HCT116 (cell line): Measurements from ENCODE around the gene SPATS1. TPM values are rescaled to one million over a fixed set of nuclear protein-coding genes. Genes with fewer than 3 reads are reported as not detected.

Experiments used
- ATAC-seq: fragments of 200-7000 bp; cut with Tn5 transposase; 2 replicates; pipeline ENCODE4 v1.9.1; 2020; ENCODE audit warnings: mild to moderate bottlenecking, moderate library complexity
- BruUV-seq: library from RNA; stranded (reverse); fragments of 400-500 nt; replicated peaks from 2 replicates; lab custom pipeline; 2021; lab: Mats Ljungman, UMichigan
- CTCF ChIA-PET: fragments of 300-600 bp; sonication (Branson Sonifier 250); formaldehyde crosslinking; loops from one replicate; lab custom pipeline; 2021; ENCODE audit warnings: antibody characterized with exemption; lab: Charles Lee
- POLR2A ChIA-PET: fragments of 300-600, 350-600 bp; sonication (Branson Sonifier 250); formaldehyde crosslinking; loops from one replicate; lab custom pipeline; 2021; ENCODE audit warnings: antibody characterized with exemption; lab: Charles Lee
- RAD21 ChIA-PET, 2 experiments: fragments of 300-600 bp; sonication (Branson Sonifier 250); formaldehyde crosslinking; loops; one replicate each; lab custom pipeline; 2023; ENCODE audit warnings: low total read pairs in 2 of 2; ENCODE audit not compliant: uncharacterized antibody in 2 of 2, unreplicated experiment in 2 of 2, low non-redundant PET in 1 of 2; lab: Charles Lee
- DNase-seq: peaks from one replicate; pipeline ENCODE4 v3.0.0-alpha.2; 2010; ENCODE audit warnings: low read depth, low spot score
- H2AFZ ChIP-seq: fragments of 200-600 bp; shearing (Covaris generic), sonication (generic); 2 replicates; pipeline ENCODE4 v1.6.1; 2017; ENCODE audit warnings: low read depth, mixed run types, mixed read lengths, antibody characterized with exemption, low read length; ENCODE audit not compliant: poor library complexity, severe bottlenecking
- H3K27ac ChIP-seq: 2 replicates; pipeline ENCODE4 v1.5.1; 2012; ENCODE audit warnings: low read depth, low read length
- H3K27me3 ChIP-seq: fragments of 200-600 bp; sonication (generic); 2 replicates; pipeline ENCODE4 v1.6.1; 2016; ENCODE audit warnings: mixed run types, low read length, mixed read lengths; ENCODE audit not compliant: insufficient read depth
- H3K36me3 ChIP-seq, 2 experiments: fragments of 200-500 bp in 1 of 2; fragments of 200-600 bp in 1 of 2; sonication (Bioruptor generic) in 1 of 2; sonication (generic) in 1 of 2; 2 replicates each; pipeline versions ENCODE4 v1.5.1 to v1.6.1; 2014 to 2016; ENCODE audit warnings: low read length in 2 of 2, inconsistent platforms in 1 of 2, mixed read lengths in 1 of 2, mixed run types in 1 of 2; ENCODE audit not compliant: insufficient read depth in 2 of 2, control insufficient read depth in 1 of 2
- H3K4me1 ChIP-seq, 2 experiments: fragments of 200-600 bp in 1 of 2; sonication (generic) in 1 of 2; 2 replicates each; pipeline versions ENCODE4 v1.5.1 to v1.6.1; 2012 to 2017; ENCODE audit warnings: low read length in 2 of 2, inconsistent platforms in 1 of 2, mild to moderate bottlenecking in 1 of 2, mixed read lengths in 1 of 2, mixed run types in 1 of 2, moderate library complexity in 1 of 2; ENCODE audit not compliant: insufficient read depth in 2 of 2, control insufficient read depth in 1 of 2
- H3K4me2 ChIP-seq: fragments of 200-600 bp; sonication (generic); 2 replicates; pipeline ENCODE4 v1.6.1; 2017; ENCODE audit warnings: mixed run types, low read length, mixed read lengths
- H3K4me3 ChIP-seq, 2 experiments: fragments of 200-600 bp in 1 of 2; sonication (generic) in 1 of 2; replicated peaks in 1 of 2; 2 replicates each; pipeline ENCODE4 v1.5.1; 2011 to 2016; ENCODE audit warnings: low read length in 2 of 2, control low read depth in 1 of 2, low read depth in 1 of 2, mild to moderate bottlenecking in 1 of 2, mixed read lengths in 1 of 2, mixed run types in 1 of 2
- H3K79me2 ChIP-seq: fragments of 200-600 bp; sonication (generic); 2 replicates; pipeline ENCODE4 v1.6.1; 2017; ENCODE audit warnings: mild to moderate bottlenecking, mixed run types, low read length, moderate library complexity, mixed read lengths; ENCODE audit not compliant: insufficient read depth
- H3K9ac ChIP-seq: fragments of 200-600 bp; sonication (generic); 2 replicates; pipeline ENCODE4 v1.6.1; 2016; ENCODE audit warnings: low read length, mixed read lengths
- H3K9me2 ChIP-seq: fragments of 200-600 bp; sonication (generic), shearing (Covaris generic); 2 replicates; pipeline ENCODE4 v1.6.1; 2017; ENCODE audit warnings: mixed run types, mild to moderate bottlenecking, moderate library complexity; ENCODE audit not compliant: insufficient read depth
- H3K9me3 ChIP-seq, 2 experiments: fragments of 200-500 bp in 1 of 2; fragments of 200-600 bp in 1 of 2; sonication (Bioruptor generic) in 1 of 2; sonication (generic) in 1 of 2; 2 replicates each; pipeline ENCODE4 v1.6.1; 2014 to 2017; ENCODE audit warnings: low read length in 2 of 2, mixed read lengths in 2 of 2, inconsistent platforms in 1 of 2, low read depth in 1 of 2, mild to moderate bottlenecking in 1 of 2, mixed run types in 1 of 2, moderate library complexity in 1 of 2; ENCODE audit not compliant: control insufficient read depth in 1 of 2, insufficient read depth in 1 of 2
- H4K20me1 ChIP-seq: fragments of 200-600 bp; sonication (generic), shearing (Covaris generic); 2 replicates; pipeline ENCODE4 v1.6.1; 2017; ENCODE audit warnings: mixed run types, mild to moderate bottlenecking, moderate library complexity; ENCODE audit not compliant: insufficient read depth
- ATF3 ChIP-seq: IDR thresholded peaks from 2 replicates; pipeline ENCODE4 v1.6.1; 2012
- CEBPB ChIP-seq: IDR thresholded peaks from 2 replicates; pipeline ENCODE4 v1.6.1; 2012; ENCODE audit warnings: low read depth
- EGR1 ChIP-seq: IDR thresholded peaks from 2 replicates; pipeline ENCODE4 v1.6.1; 2012; ENCODE audit warnings: low read depth
- EZH2 ChIP-seq: fragments of 200-600 bp; sonication (generic); IDR thresholded peaks from 2 replicates; pipeline ENCODE4 v1.6.1; 2017; ENCODE audit warnings: antibody characterized with exemption, mixed run types
- EZH2phosphoT487 ChIP-seq: fragments of 200-600 bp; IDR thresholded peaks from 2 replicates; pipeline ENCODE4 v1.6.1; 2018; ENCODE audit warnings: antibody characterized with exemption, borderline replicate concordance
- FOSL1 ChIP-seq: IDR thresholded peaks from 2 replicates; pipeline ENCODE4 v1.6.1; 2012; ENCODE audit warnings: low read depth
- JUND ChIP-seq: IDR thresholded peaks from 2 replicates; pipeline ENCODE4 v1.6.1; 2012
- MAX ChIP-seq: IDR thresholded peaks from 2 replicates; pipeline ENCODE4 v1.6.1; 2012
- POLR2A ChIP-seq: IDR thresholded peaks from 2 replicates; pipeline ENCODE4 v1.7.0; 2011; ENCODE audit warnings: borderline replicate concordance; ENCODE audit not compliant: insufficient read depth, insufficient read length; ENCODE audit errors: extremely low read depth
- POLR2AphosphoS5 ChIP-seq: IDR thresholded peaks from 2 replicates; pipeline ENCODE4 v1.6.1; 2011; ENCODE audit warnings: mild to moderate bottlenecking, low read depth, low read length, moderate library complexity
- TCF7L2 ChIP-seq: IDR thresholded peaks from 2 replicates; pipeline ENCODE4 v1.7.0; 2011; ENCODE audit warnings: borderline replicate concordance, inconsistent platforms; ENCODE audit not compliant: insufficient read depth, insufficient read length; ENCODE audit errors: extremely low read depth
- YY1 ChIP-seq: IDR thresholded peaks from 2 replicates; pipeline ENCODE4 v1.6.1; 2011; ENCODE audit warnings: low read length, low read depth, moderate library complexity, mild to moderate bottlenecking; ENCODE audit not compliant: insufficient replicate concordance; ENCODE audit errors: extremely low read depth
- ZBTB33 ChIP-seq: IDR thresholded peaks from 2 replicates; pipeline ENCODE4 v1.6.1; 2011; ENCODE audit warnings: mild to moderate bottlenecking, low read length, moderate library complexity; ENCODE audit not compliant: insufficient replicate concordance; ENCODE audit errors: extremely low read depth
- ZFX ChIP-seq: fragments of 450-650 bp; IDR thresholded peaks from 2 replicates; pipeline ENCODE4 v1.6.1; 2017
- ZNF274 ChIP-seq: fragments of 200-500 bp; sonication (Bioruptor generic); IDR thresholded peaks from 2 replicates; pipeline ENCODE4 v1.6.1; 2014; ENCODE audit warnings: mild to moderate bottlenecking, low read depth, low read length, inconsistent platforms
- intact Hi-C: fragments of 100-400 bp; cut with micrococcal nuclease; formaldehyde crosslinking; loops from 2 replicates; pipeline ENCODE4 v1.10.0; 2022
- total RNA-seq: library from RNA; stranded (reverse); gene quantifications from one replicate; pipeline ENCODE4 v1.2.1, GENCODE V29; 2021; ENCODE audit not compliant: unreplicated experiment

The SPATS1 gene
- total RNA-seq, 1 experiment from 2014 or later = not detected

GRCh38 chr6:44332585-44332984, 9.9 kb upstream of the SPATS1 start (continued):
- TF ChIP-seq MAX = no peak
- TF ChIP-seq POLR2A = no peak
- no peak for TF ChIP-seq POLR2AphosphoS5

GRCh38 chr6:44333273-44333919, 9.1 kb upstream of the SPATS1 start:
- Histone ChIP-seq H3K9me3 (no peaks in the 10 kb centered on the region), H3K9ac (no peak overlapping the region), H3K27ac (no peak overlapping the region), H3K4me3 (no peak overlapping the region), H3K9me2 (no peaks in the 10 kb centered on the region), H3K36me3 (no peaks in the 10 kb centered on the region), H3K27me3 (peaks cover 10% of the 10 kb centered on the region; the same call in 1 of the 2 replicates), H3K4me2 (no peak overlapping the region), H3K4me1 (no peaks in the 10 kb centered on the region), H4K20me1 (no peaks in the 10 kb centered on the region), H3K79me2 (no peaks in the 10 kb centered on the region), H2AFZ (no peak overlapping the region)
- no TSS peak for BruUV-seq
- no peak for TF ChIP-seq POLR2A
- TF ChIP-seq EGR1 = no peak
- DNase-seq (no peak), ATAC-seq (no peak)
- POLR2A ChIA-PET = no interaction called here
- intact Hi-C loops = no loop called here
- CTCF ChIA-PET = interaction anchor here (2.4 kb wide), 1 partner anchor 21 kb away, joined by 10 read pairs; the partner anchor contains the start of gene AARS2
- RAD21 ChIA-PET = no interaction called here

GRCh38 chr6:44333942-44334341, 8.5 kb upstream of the SPATS1 start:
- CTCF ChIA-PET = no interaction called here
- peaks cover 10% of the 10 kb centered on the region; the same call in 1 of the 2 replicates for H3K27me3 ChIP-seq
- BruUV-seq = no TSS peak
- no peaks in the 10 kb centered on the region for H3K9me2 ChIP-seq
- H3K4me3 ChIP-seq = no peak overlapping the region
- H3K9me3 ChIP-seq = no peaks in the 10 kb centered on the region
- no peak overlapping the region for H3K27ac ChIP-seq
- H3K79me2 ChIP-seq = no peaks in the 10 kb centered on the region
- H2AFZ ChIP-seq = no peak overlapping the region
- H3K4me2 ChIP-seq = no peak overlapping the region
- POLR2A ChIA-PET = no interaction called here
- TF ChIP-seq MAX (no peak), EZH2phosphoT487 (no peak), POLR2A (no peak), ATF3 (no peak), POLR2AphosphoS5 (no peak), ZFX (no peak), FOSL1 (no peak), JUND (no peak), CEBPB (no peak), ZBTB33 (no peak), TCF7L2 (no peak), ZNF274 (no peak), YY1 (no peak), EZH2 (no peak)
- TF ChIP-seq, all 23 proteins: peak for 0
- intact Hi-C loops = no loop called here
- no peaks in the 10 kb centered on the region for H4K20me1 ChIP-seq
- ATAC-seq (no peak), DNase-seq (no peak)
- H3K9ac ChIP-seq = no peak overlapping the region
- RAD21 ChIA-PET = no interaction called here
- H3K4me1 ChIP-seq = no peaks in the 10 kb centered on the region
- H3K36me3 ChIP-seq = no peaks in the 10 kb centered on the region
